HCT116 (cell line): Measurements from ENCODE around the gene CHRNB4. TPM values are rescaled to one million over a fixed set of nuclear protein-coding genes. Genes with fewer than 3 reads are reported as not detected.

Experiments used
- ATAC-seq: fragments of 200-7000 bp; cut with Tn5 transposase; 2 replicates; pipeline ENCODE4 v1.9.1; 2020; ENCODE audit warnings: mild to moderate bottlenecking, moderate library complexity
- BruUV-seq: library from RNA; stranded (reverse); fragments of 400-500 nt; replicated peaks from 2 replicates; lab custom pipeline; 2021; lab: Mats Ljungman, UMichigan
- CTCF ChIA-PET: fragments of 300-600 bp; sonication (Branson Sonifier 250); formaldehyde crosslinking; loops from one replicate; lab custom pipeline; 2021; ENCODE audit warnings: antibody characterized with exemption; lab: Charles Lee
- POLR2A ChIA-PET: fragments of 300-600, 350-600 bp; sonication (Branson Sonifier 250); formaldehyde crosslinking; loops from one replicate; lab custom pipeline; 2021; ENCODE audit warnings: antibody characterized with exemption; lab: Charles Lee
- RAD21 ChIA-PET, 2 experiments: fragments of 300-600 bp; sonication (Branson Sonifier 250); formaldehyde crosslinking; loops; one replicate each; lab custom pipeline; 2023; ENCODE audit warnings: low total read pairs in 2 of 2; ENCODE audit not compliant: uncharacterized antibody in 2 of 2, unreplicated experiment in 2 of 2, low non-redundant PET in 1 of 2; lab: Charles Lee
- DNase-seq: peaks from one replicate; pipeline ENCODE4 v3.0.0-alpha.2; 2010; ENCODE audit warnings: low read depth, low spot score
- H2AFZ ChIP-seq: fragments of 200-600 bp; shearing (Covaris generic), sonication (generic); 2 replicates; pipeline ENCODE4 v1.6.1; 2017; ENCODE audit warnings: low read depth, mixed run types, mixed read lengths, antibody characterized with exemption, low read length; ENCODE audit not compliant: poor library complexity, severe bottlenecking
- H3K27ac ChIP-seq: 2 replicates; pipeline ENCODE4 v1.5.1; 2012; ENCODE audit warnings: low read depth, low read length
- H3K27me3 ChIP-seq: fragments of 200-600 bp; sonication (generic); 2 replicates; pipeline ENCODE4 v1.6.1; 2016; ENCODE audit warnings: mixed run types, low read length, mixed read lengths; ENCODE audit not compliant: insufficient read depth
- H3K36me3 ChIP-seq, 2 experiments: fragments of 200-500 bp in 1 of 2; fragments of 200-600 bp in 1 of 2; sonication (Bioruptor generic) in 1 of 2; sonication (generic) in 1 of 2; 2 replicates each; pipeline versions ENCODE4 v1.5.1 to v1.6.1; 2014 to 2016; ENCODE audit warnings: low read length in 2 of 2, inconsistent platforms in 1 of 2, mixed read lengths in 1 of 2, mixed run types in 1 of 2; ENCODE audit not compliant: insufficient read depth in 2 of 2, control insufficient read depth in 1 of 2
- H3K4me1 ChIP-seq, 2 experiments: fragments of 200-600 bp in 1 of 2; sonication (generic) in 1 of 2; 2 replicates each; pipeline versions ENCODE4 v1.5.1 to v1.6.1; 2012 to 2017; ENCODE audit warnings: low read length in 2 of 2, inconsistent platforms in 1 of 2, mild to moderate bottlenecking in 1 of 2, mixed read lengths in 1 of 2, mixed run types in 1 of 2, moderate library complexity in 1 of 2; ENCODE audit not compliant: insufficient read depth in 2 of 2, control insufficient read depth in 1 of 2
- H3K4me2 ChIP-seq: fragments of 200-600 bp; sonication (generic); 2 replicates; pipeline ENCODE4 v1.6.1; 2017; ENCODE audit warnings: mixed run types, low read length, mixed read lengths
- H3K4me3 ChIP-seq, 2 experiments: fragments of 200-600 bp in 1 of 2; sonication (generic) in 1 of 2; replicated peaks in 1 of 2; 2 replicates each; pipeline ENCODE4 v1.5.1; 2011 to 2016; ENCODE audit warnings: low read length in 2 of 2, control low read depth in 1 of 2, low read depth in 1 of 2, mild to moderate bottlenecking in 1 of 2, mixed read lengths in 1 of 2, mixed run types in 1 of 2
- H3K79me2 ChIP-seq: fragments of 200-600 bp; sonication (generic); 2 replicates; pipeline ENCODE4 v1.6.1; 2017; ENCODE audit warnings: mild to moderate bottlenecking, mixed run types, low read length, moderate library complexity, mixed read lengths; ENCODE audit not compliant: insufficient read depth
- H3K9ac ChIP-seq: fragments of 200-600 bp; sonication (generic); 2 replicates; pipeline ENCODE4 v1.6.1; 2016; ENCODE audit warnings: low read length, mixed read lengths
- H3K9me2 ChIP-seq: fragments of 200-600 bp; sonication (generic), shearing (Covaris generic); 2 replicates; pipeline ENCODE4 v1.6.1; 2017; ENCODE audit warnings: mixed run types, mild to moderate bottlenecking, moderate library complexity; ENCODE audit not compliant: insufficient read depth
- H3K9me3 ChIP-seq, 2 experiments: fragments of 200-500 bp in 1 of 2; fragments of 200-600 bp in 1 of 2; sonication (Bioruptor generic) in 1 of 2; sonication (generic) in 1 of 2; 2 replicates each; pipeline ENCODE4 v1.6.1; 2014 to 2017; ENCODE audit warnings: low read length in 2 of 2, mixed read lengths in 2 of 2, inconsistent platforms in 1 of 2, low read depth in 1 of 2, mild to moderate bottlenecking in 1 of 2, mixed run types in 1 of 2, moderate library complexity in 1 of 2; ENCODE audit not compliant: control insufficient read depth in 1 of 2, insufficient read depth in 1 of 2
- H4K20me1 ChIP-seq: fragments of 200-600 bp; sonication (generic), shearing (Covaris generic); 2 replicates; pipeline ENCODE4 v1.6.1; 2017; ENCODE audit warnings: mixed run types, mild to moderate bottlenecking, moderate library complexity; ENCODE audit not compliant: insufficient read depth
- CBX3 ChIP-seq: IDR thresholded peaks from 2 replicates; pipeline ENCODE4 v1.6.1; 2012; ENCODE audit warnings: low read depth
- CEBPB ChIP-seq: IDR thresholded peaks from 2 replicates; pipeline ENCODE4 v1.6.1; 2012; ENCODE audit warnings: low read depth
- EGR1 ChIP-seq: IDR thresholded peaks from 2 replicates; pipeline ENCODE4 v1.6.1; 2012; ENCODE audit warnings: low read depth
- ELF1 ChIP-seq: IDR thresholded peaks from 2 replicates; pipeline ENCODE4 v1.6.1; 2012; ENCODE audit warnings: low read depth, borderline replicate concordance
- EZH2 ChIP-seq: fragments of 200-600 bp; sonication (generic); IDR thresholded peaks from 2 replicates; pipeline ENCODE4 v1.6.1; 2017; ENCODE audit warnings: antibody characterized with exemption, mixed run types
- EZH2phosphoT487 ChIP-seq: fragments of 200-600 bp; IDR thresholded peaks from 2 replicates; pipeline ENCODE4 v1.6.1; 2018; ENCODE audit warnings: antibody characterized with exemption, borderline replicate concordance
- FOSL1 ChIP-seq: IDR thresholded peaks from 2 replicates; pipeline ENCODE4 v1.6.1; 2012; ENCODE audit warnings: low read depth
- JUND ChIP-seq: IDR thresholded peaks from 2 replicates; pipeline ENCODE4 v1.6.1; 2012
- POLR2AphosphoS5 ChIP-seq: IDR thresholded peaks from 2 replicates; pipeline ENCODE4 v1.6.1; 2011; ENCODE audit warnings: mild to moderate bottlenecking, low read depth, low read length, moderate library complexity
- RAD21 ChIP-seq: IDR thresholded peaks from 2 replicates; pipeline ENCODE4 v1.6.1; 2012; ENCODE audit warnings: low read depth, mild to moderate bottlenecking
- SIN3A ChIP-seq: IDR thresholded peaks from 2 replicates; pipeline ENCODE4 v1.6.1; 2012; ENCODE audit warnings: low read depth
- SRF ChIP-seq: IDR thresholded peaks from 2 replicates; pipeline ENCODE4 v1.6.1; 2012; ENCODE audit warnings: low read depth
- YY1 ChIP-seq: IDR thresholded peaks from 2 replicates; pipeline ENCODE4 v1.6.1; 2011; ENCODE audit warnings: low read length, low read depth, moderate library complexity, mild to moderate bottlenecking; ENCODE audit not compliant: insufficient replicate concordance; ENCODE audit errors: extremely low read depth
- ZFX ChIP-seq: fragments of 450-650 bp; IDR thresholded peaks from 2 replicates; pipeline ENCODE4 v1.6.1; 2017
- ZNF274 ChIP-seq: fragments of 200-500 bp; sonication (Bioruptor generic); IDR thresholded peaks from 2 replicates; pipeline ENCODE4 v1.6.1; 2014; ENCODE audit warnings: mild to moderate bottlenecking, low read depth, low read length, inconsistent platforms
- intact Hi-C: fragments of 100-400 bp; cut with micrococcal nuclease; formaldehyde crosslinking; loops from 2 replicates; pipeline ENCODE4 v1.10.0; 2022
- total RNA-seq: library from RNA; stranded (reverse); gene quantifications from one replicate; pipeline ENCODE4 v1.2.1, GENCODE V29; 2021; ENCODE audit not compliant: unreplicated experiment
- TF ChIP-seq, protein P1 (sequence below): IDR thresholded peaks from 2 replicates; pipeline ENCODE4 v1.6.1; 2011; ENCODE audit warnings: mild to moderate bottlenecking, low read length, moderate library complexity; ENCODE audit not compliant: insufficient replicate concordance; ENCODE audit errors: extremely low read depth
- TF ChIP-seq, protein P2 (sequence below): IDR thresholded peaks from 2 replicates; pipeline ENCODE4 v1.6.1; 2012
- TF ChIP-seq, protein P3 (sequence below): IDR thresholded peaks from 2 replicates; pipeline ENCODE4 v1.6.1; 2012; ENCODE audit warnings: low read depth
- TF ChIP-seq, protein P4 (sequence below), 3 experiments: fragments of 200-600 bp in 1 of 3; sonication (generic) in 1 of 3; IDR thresholded peaks in 2 of 3; conservative IDR thresholded peaks in 1 of 3; 2 replicates each; pipeline ENCODE4 v1.5.1; 2012 to 2017; ENCODE audit warnings: low read depth in 2 of 3, low read length in 2 of 3, antibody characterized with exemption in 1 of 3, borderline replicate concordance in 1 of 3, control low read depth in 1 of 3, mild to moderate bottlenecking in 1 of 3, mixed read lengths in 1 of 3, mixed run types in 1 of 3, moderate library complexity in 1 of 3; ENCODE audit not compliant: insufficient read depth in 1 of 3
- TF ChIP-seq, protein P5 (sequence below): IDR thresholded peaks from 2 replicates; pipeline ENCODE4 v1.6.1; 2012

CHRNB4 gene
- total RNA-seq, 1 experiment from 2014 or later = 2.0 TPM

DNA sequence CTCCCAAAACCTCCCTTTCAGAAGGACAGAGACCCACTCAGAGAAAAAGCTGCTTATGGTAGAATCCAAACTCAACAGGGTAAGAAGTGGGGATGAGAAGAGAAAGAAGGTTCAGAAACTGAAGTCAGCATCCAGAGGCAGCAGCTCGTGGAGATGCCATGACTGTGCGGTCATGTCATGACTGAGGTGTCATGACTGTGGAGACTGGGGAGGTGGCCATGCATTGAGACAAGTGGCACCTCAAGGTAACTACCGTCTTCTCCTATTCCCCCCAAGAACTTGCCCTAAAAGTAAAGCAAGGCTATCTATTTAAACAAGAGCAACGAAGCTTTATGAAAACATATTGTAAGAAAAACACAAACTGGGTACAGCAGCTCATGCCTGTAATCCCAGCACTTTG, 35.3 kb downstream of the CHRNB4 start (continued):
- TF ChIP-seq EZH2phosphoT487 = no peak
- TF ChIP-seq EZH2 = no peak
- TF ChIP-seq, protein P1, sequence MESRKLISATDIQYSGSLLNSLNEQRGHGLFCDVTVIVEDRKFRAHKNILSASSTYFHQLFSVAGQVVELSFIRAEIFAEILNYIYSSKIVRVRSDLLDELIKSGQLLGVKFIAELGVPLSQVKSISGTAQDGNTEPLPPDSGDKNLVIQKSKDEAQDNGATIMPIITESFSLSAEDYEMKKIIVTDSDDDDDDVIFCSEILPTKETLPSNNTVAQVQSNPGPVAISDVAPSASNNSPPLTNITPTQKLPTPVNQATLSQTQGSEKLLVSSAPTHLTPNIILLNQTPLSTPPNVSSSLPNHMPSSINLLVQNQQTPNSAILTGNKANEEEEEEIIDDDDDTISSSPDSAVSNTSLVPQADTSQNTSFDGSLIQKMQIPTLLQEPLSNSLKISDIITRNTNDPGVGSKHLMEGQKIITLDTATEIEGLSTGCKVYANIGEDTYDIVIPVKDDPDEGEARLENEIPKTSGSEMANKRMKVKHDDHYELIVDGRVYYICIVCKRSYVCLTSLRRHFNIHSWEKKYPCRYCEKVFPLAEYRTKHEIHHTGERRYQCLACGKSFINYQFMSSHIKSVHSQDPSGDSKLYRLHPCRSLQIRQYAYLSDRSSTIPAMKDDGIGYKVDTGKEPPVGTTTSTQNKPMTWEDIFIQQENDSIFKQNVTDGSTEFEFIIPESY = no peak
- no peak for TF ChIP-seq POLR2AphosphoS5
- TF ChIP-seq ZFX = no peak
- TF ChIP-seq FOSL1 = no peak
- no peak for TF ChIP-seq SRF
- no peak for TF ChIP-seq CBX3
- no peak for TF ChIP-seq CEBPB
- no peak for TF ChIP-seq YY1
- TF ChIP-seq ZNF274 = no peak

DNA sequence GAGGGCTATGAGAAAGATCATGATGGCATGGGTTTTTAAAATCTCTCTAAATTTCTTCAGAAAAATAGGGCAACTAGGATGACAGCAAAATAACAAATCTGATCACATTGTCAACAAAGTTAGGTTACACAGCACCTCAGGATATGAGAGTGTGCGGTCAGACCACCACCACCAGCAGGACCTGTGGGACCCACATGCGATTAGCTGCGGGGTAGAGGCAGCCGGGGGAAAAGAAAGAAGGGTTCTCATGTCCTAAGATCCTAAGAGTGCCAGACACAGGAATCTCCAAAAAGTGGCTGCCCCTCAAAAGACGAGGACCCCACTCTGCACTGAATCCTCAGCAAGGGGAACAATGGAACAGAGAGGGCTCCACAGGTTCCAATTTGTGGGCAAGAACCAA, 35.8 kb downstream of the CHRNB4 start:
- BruUV-seq = no TSS peak
- no peak overlapping the region for H3K9ac ChIP-seq
- H3K9me2 ChIP-seq = no peaks in the 10 kb centered on the region
- H3K27me3 ChIP-seq = no peaks in the 10 kb centered on the region
- no peaks in the 10 kb centered on the region; a peak in 1 of 4 replicates for H3K36me3 ChIP-seq
- CTCF ChIA-PET = no interaction called here
- H3K79me2 ChIP-seq = no peaks in the 10 kb centered on the region
- no peaks in the 10 kb centered on the region for H4K20me1 ChIP-seq
- RAD21 ChIA-PET = interaction anchor here in 1 of 2 experiments (1.1 kb wide), 1 partner anchor 104 kb away, joined by 3 read pairs; no protein-coding TSS in a partner anchor
- intact Hi-C loops = no loop called here
- ATAC-seq = no peak
- no peaks in the 10 kb centered on the region for H3K9me3 ChIP-seq
- POLR2A ChIA-PET = no interaction called here
- H3K4me3 ChIP-seq = no peak overlapping the region
- H3K4me2 ChIP-seq = no peak overlapping the region
- H2AFZ ChIP-seq = no peak overlapping the region
- H3K4me1 ChIP-seq = no peaks in the 10 kb centered on the region
- no peak overlapping the region for H3K27ac ChIP-seq
- no peak for DNase-seq
- no peak for TF ChIP-seq EZH2
- TF ChIP-seq CEBPB = no peak
- TF ChIP-seq ZFX = no peak
- TF ChIP-seq, protein P2, sequence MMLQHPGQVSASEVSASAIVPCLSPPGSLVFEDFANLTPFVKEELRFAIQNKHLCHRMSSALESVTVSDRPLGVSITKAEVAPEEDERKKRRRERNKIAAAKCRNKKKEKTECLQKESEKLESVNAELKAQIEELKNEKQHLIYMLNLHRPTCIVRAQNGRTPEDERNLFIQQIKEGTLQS = no peak
- no peak for TF ChIP-seq SRF
- TF ChIP-seq SIN3A = no peak
- no peak for TF ChIP-seq EGR1
- TF ChIP-seq, protein P3, sequence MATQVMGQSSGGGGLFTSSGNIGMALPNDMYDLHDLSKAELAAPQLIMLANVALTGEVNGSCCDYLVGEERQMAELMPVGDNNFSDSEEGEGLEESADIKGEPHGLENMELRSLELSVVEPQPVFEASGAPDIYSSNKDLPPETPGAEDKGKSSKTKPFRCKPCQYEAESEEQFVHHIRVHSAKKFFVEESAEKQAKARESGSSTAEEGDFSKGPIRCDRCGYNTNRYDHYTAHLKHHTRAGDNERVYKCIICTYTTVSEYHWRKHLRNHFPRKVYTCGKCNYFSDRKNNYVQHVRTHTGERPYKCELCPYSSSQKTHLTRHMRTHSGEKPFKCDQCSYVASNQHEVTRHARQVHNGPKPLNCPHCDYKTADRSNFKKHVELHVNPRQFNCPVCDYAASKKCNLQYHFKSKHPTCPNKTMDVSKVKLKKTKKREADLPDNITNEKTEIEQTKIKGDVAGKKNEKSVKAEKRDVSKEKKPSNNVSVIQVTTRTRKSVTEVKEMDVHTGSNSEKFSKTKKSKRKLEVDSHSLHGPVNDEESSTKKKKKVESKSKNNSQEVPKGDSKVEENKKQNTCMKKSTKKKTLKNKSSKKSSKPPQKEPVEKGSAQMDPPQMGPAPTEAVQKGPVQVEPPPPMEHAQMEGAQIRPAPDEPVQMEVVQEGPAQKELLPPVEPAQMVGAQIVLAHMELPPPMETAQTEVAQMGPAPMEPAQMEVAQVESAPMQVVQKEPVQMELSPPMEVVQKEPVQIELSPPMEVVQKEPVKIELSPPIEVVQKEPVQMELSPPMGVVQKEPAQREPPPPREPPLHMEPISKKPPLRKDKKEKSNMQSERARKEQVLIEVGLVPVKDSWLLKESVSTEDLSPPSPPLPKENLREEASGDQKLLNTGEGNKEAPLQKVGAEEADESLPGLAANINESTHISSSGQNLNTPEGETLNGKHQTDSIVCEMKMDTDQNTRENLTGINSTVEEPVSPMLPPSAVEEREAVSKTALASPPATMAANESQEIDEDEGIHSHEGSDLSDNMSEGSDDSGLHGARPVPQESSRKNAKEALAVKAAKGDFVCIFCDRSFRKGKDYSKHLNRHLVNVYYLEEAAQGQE = no peak
- TF ChIP-seq, protein P4, sequence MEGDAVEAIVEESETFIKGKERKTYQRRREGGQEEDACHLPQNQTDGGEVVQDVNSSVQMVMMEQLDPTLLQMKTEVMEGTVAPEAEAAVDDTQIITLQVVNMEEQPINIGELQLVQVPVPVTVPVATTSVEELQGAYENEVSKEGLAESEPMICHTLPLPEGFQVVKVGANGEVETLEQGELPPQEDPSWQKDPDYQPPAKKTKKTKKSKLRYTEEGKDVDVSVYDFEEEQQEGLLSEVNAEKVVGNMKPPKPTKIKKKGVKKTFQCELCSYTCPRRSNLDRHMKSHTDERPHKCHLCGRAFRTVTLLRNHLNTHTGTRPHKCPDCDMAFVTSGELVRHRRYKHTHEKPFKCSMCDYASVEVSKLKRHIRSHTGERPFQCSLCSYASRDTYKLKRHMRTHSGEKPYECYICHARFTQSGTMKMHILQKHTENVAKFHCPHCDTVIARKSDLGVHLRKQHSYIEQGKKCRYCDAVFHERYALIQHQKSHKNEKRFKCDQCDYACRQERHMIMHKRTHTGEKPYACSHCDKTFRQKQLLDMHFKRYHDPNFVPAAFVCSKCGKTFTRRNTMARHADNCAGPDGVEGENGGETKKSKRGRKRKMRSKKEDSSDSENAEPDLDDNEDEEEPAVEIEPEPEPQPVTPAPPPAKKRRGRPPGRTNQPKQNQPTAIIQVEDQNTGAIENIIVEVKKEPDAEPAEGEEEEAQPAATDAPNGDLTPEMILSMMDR (IDR thresholded peaks at IDR 0.05 in 2 of 3, conservative IDR thresholded peaks at IDR 0.05 in 1 of 3; ENCODE audit: borderline replicate concordance in 1 of 3, insufficient read depth in 1 of 3, low read depth in 2 of 3, low read length in 2 of 3) = no peak
- TF ChIP-seq RAD21 = no peak
- TF ChIP-seq JUND = no peak
- TF ChIP-seq, protein P5, sequence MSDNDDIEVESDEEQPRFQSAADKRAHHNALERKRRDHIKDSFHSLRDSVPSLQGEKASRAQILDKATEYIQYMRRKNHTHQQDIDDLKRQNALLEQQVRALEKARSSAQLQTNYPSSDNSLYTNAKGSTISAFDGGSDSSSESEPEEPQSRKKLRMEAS = no peak
- TF ChIP-seq EZH2phosphoT487 = no peak
- TF ChIP-seq ELF1 = no peak
